Measurements from ENCODE around the gene RHBDD3. TPM values are rescaled to one million over a fixed set of nuclear protein-coding genes. Genes with fewer than 3 reads are reported as not detected.

RHBDD3 gene
- total and polyA plus RNA-seq, 2 of the 4 experiments (the other 2 are of a cell fraction) = 5.7 to 21.5 TPM

DNA sequence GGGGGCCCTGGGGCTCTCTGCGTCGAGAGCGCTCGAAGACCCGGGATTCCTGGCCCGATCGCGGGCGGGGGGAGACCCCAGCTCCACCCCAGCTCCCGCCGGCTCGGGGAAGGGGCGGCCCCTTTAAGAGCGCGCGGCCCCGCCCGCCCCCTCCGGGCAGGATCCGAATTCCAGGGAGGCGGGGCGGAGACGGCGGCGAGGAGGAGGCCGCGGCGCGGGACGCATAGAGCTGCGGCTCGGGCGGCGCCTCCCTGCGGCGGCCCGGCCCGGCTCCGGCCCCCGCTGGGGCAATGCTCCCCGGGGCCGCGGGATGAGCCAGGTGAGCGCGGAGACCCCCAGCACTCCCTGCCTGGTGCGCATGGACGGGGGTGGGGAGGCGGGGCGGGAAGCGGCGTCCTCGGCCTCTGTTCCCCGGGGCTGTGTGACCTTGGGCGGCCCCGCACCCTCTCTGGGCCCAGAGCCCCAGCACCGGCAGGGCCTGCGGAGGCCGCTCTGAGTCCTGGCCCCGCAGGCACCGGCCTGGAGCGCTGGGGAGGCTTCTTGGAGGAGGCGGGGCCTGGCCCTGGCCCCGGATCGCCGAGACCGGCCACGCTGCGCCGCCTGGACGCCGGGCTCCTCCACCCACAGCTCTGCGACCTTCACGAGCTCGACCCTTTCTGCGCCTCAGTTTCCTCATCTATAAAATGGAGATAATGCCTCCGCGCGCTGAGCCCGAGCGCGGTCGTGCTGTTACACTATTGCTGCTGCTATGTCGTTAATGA lies 39.2 kb upstream of the RHBDD3 start (continued):
- TF ChIP-seq SMC3 (IDR thresholded peaks at IDR 0.05; ENCODE audit: low read depth, low read length) = no peak
- TF ChIP-seq POLR2A (IDR thresholded peaks at IDR 0.05; ENCODE audit: low read depth, low read length) = peak; percentile 64
- TF ChIP-seq FOS (IDR thresholded peaks at IDR 0.05; ENCODE audit: low read depth, low read length) = no peak

DNA sequence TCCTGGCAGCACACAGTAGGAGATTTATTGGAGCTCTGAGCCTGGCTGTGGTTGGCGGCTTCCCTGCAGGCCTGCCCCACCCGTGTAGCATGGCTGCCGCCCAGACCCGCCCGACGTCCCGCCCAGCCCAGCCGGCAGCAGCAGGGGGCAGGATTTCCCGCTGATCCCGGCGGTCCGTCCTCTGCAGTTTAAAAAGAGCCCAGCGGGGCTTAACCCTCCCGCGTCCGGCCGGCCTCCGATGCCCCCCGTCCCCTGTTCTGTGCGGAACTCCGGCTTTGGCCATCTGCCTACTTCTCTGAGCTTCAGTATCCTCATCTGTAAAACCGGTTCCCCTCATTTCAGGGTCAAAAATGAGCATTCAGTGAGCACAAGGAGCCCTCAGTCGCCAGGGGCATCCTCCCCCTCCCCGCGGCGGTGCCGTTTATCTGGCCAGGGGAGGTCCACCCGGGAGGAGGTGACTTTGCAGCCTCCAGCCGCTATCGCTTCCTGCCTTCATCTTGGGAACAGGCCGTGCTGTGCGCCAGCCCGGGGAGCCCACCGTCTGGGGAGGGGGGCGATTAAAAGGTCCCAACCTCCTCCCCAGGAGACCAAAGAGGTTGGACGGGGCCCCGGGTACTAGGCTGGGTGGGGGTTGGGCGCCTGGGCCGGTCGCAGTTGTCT lies 38.5 kb upstream of the RHBDD3 start, which contains the start of gene GAS2L1:
Gene GAS2L1, plus strand, starts transcription at position 476 of the 660 bp plus-strand sequence. CDS start 1,456 bp downstream, outside the sequence.
- Histone ChIP-seq H4K20me1 (ENCODE audit: insufficient read depth, low read length) (peaks cover 20% of the 10 kb centered on the region), H3K9me3 (ENCODE audit: control insufficient read depth, insufficient read depth, low read length) (no peaks in the 10 kb centered on the region), H3K4me2 (ENCODE audit: low read depth, low read length) (peak within 1 kb of the TSS; percentile 88), H3K23ac (ENCODE audit: low read depth, low read length) (peak within 1 kb of the TSS; percentile 95), H3K9me1 (ENCODE audit: insufficient read depth, low read length) (peaks cover 9% of the 10 kb centered on the region; the same call in 1 of the 2 replicates), H3K4me3 (ENCODE audit: insufficient read depth, low read depth, low read length) (peak within 1 kb of the TSS; percentile 67), H4K8ac (ENCODE audit: low read depth in 2 of 2, low read length in 2 of 2) (peak within 1 kb of the TSS; percentile 88 to 95), H2BK20ac (ENCODE audit: low read depth, low read length) (peak within 1 kb of the TSS; percentile 2; the same call in 1 of the 2 replicates), H2AK9ac (replicated peaks; ENCODE audit: low read depth, low read length, poor library complexity) (peak within 1 kb of the TSS; percentile 99), H2AK5ac (ENCODE audit: low read depth, low read length) (peak within 1 kb of the TSS; percentile 76), H3K14ac (replicated peaks; ENCODE audit: low read depth, low read length) (peak within 1 kb of the TSS; percentile 84), H3K27ac (ENCODE audit: insufficient read depth, low read length) (peak within 1 kb of the TSS; percentile 74), H3K4me1 (ENCODE audit: control insufficient read depth, insufficient read depth, low read length) (peaks cover 17% of the 10 kb centered on the region), H4K5ac (ENCODE audit: low read depth, low read length) (peak within 1 kb of the TSS; percentile 94), H2AFZ (replicated peaks; ENCODE audit: low read length, poor library complexity) (peak within 1 kb of the TSS; percentile 90), H2BK15ac (ENCODE audit: low read depth, low read length) (peak within 1 kb of the TSS; percentile 13; the same call in 1 of the 3 replicates), H2BK5ac (ENCODE audit: low read depth, low read length, poor library complexity, severe bottlenecking) (peak within 1 kb of the TSS; percentile 77), H2BK120ac (ENCODE audit: low read depth, low read length) (peak within 1 kb of the TSS; percentile 87), H3K27me3 (ENCODE audit: control insufficient read depth, insufficient read depth, low read length) (no peaks in the 10 kb centered on the region), H3K9ac (ENCODE audit: low read depth, low read length) (peak within 1 kb of the TSS; percentile 78), H3K79me1 (ENCODE audit: low read depth in 1 of 2, low read length in 2 of 2) (peaks cover 8 to 41% of the 10 kb centered on the region in 2 experiments; a peak in 3 of 4 replicates), H4K91ac (ENCODE audit: insufficient read depth, low read depth, low read length) (peak within 1 kb of the TSS; percentile 74), H3K36me3 (ENCODE audit: control insufficient read depth, insufficient read depth, low read length) (peaks cover 4% of the 10 kb centered on the region), H3K18ac (ENCODE audit: low read depth, low read length) (peak within 1 kb of the TSS; percentile 56), H3K4ac (ENCODE audit: low read depth, low read length) (peak within 1 kb of the TSS; percentile 89), H3K56ac (ENCODE audit: extremely low read depth, insufficient read depth, low read length) (peak within 1 kb of the TSS; percentile 76)
- DNase-seq (peak; percentile 73), ATAC-seq (ENCODE audit: low read depth) (peak; percentile 70)
- intact Hi-C loops (cut with micrococcal nuclease) (loop anchor here (1.0 kb wide), 1 partner anchor 53 kb away; no protein-coding TSS in a partner anchor), in situ Hi-C loops (cut with MboI; ENCODE audit: low sequenced_read_pairs) (no loop called here), dilution Hi-C loops (cut with HindIII; ENCODE audit: low sequenced_read_pairs, unreplicated experiment) (no loop called here)
- WGBS, 2 experiments (ENCODE audit: extremely low coverage in 2 of 2, insufficient read length in 1 of 2) = 1% methylated on average over 21 of the region's 40 CpGs; no CpG with 5 or more reads in 1 of the 2 experiments
- POLR2A ChIA-PET (ENCODE audit: unreplicated experiment) = no interaction called here
- CTCF ChIA-PET = no interaction called here
- BruUV-seq (replicated peaks) = no TSS peak
- TF ChIP-seq MAFK (IDR thresholded peaks at IDR 0.05; ENCODE audit: low read depth, low read length) = no peak
- TF ChIP-seq SMC3 (IDR thresholded peaks at IDR 0.05; ENCODE audit: low read depth, low read length) = peak; percentile 59
- peak; percentile 78; the same call in 1 of the 2 replicates for TF ChIP-seq MAZ (IDR thresholded peaks at IDR 0.05; ENCODE audit: borderline replicate concordance, low read depth, low read length)
- TF ChIP-seq RAD21 (IDR thresholded peaks at IDR 0.05; ENCODE audit: low read length) = peak; percentile 68
- 0 out of 2 replicates have a peak, but pooled peaks have one; percentile 11 for TF ChIP-seq POLR2A (IDR thresholded peaks at IDR 0.05; ENCODE audit: low read depth, low read length)
- TF ChIP-seq CEBPB (IDR thresholded peaks at IDR 0.05; ENCODE audit: low read depth, low read length) = no peak
- TF ChIP-seq MXI1 (IDR thresholded peaks at IDR 0.05; ENCODE audit: borderline replicate concordance, low read depth, low read length) = 0 out of 2 replicates have a peak, but pooled peaks have one; percentile 23
- TF ChIP-seq, protein P1, sequence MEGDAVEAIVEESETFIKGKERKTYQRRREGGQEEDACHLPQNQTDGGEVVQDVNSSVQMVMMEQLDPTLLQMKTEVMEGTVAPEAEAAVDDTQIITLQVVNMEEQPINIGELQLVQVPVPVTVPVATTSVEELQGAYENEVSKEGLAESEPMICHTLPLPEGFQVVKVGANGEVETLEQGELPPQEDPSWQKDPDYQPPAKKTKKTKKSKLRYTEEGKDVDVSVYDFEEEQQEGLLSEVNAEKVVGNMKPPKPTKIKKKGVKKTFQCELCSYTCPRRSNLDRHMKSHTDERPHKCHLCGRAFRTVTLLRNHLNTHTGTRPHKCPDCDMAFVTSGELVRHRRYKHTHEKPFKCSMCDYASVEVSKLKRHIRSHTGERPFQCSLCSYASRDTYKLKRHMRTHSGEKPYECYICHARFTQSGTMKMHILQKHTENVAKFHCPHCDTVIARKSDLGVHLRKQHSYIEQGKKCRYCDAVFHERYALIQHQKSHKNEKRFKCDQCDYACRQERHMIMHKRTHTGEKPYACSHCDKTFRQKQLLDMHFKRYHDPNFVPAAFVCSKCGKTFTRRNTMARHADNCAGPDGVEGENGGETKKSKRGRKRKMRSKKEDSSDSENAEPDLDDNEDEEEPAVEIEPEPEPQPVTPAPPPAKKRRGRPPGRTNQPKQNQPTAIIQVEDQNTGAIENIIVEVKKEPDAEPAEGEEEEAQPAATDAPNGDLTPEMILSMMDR (conservative IDR thresholded peaks at IDR 0.05; ENCODE audit: low read depth, low read length) = peak; percentile 82

Measured in IMR-90 (cell line).